Thymus (tissue), 14 donors: ENCODE results near the gene CREB3. TPM values are rescaled to one million over a fixed set of nuclear protein-coding genes. Genes with fewer than 3 reads are reported as not detected.

ENCODE experiments used
- DNase-seq, 9 donors: peaks; one replicate each; pipeline ENCODE4 v3.0.0-alpha.2; 2013; ENCODE audit warnings: low spot score in 9 of 9, low read depth in 6 of 9, missing footprints in 1 of 9
- H3K27ac ChIP-seq, 2 donors: one replicate each; pipeline ENCODE4 v1.5.1; 2013; ENCODE audit warnings: control low read depth in 1 of 2, low read depth in 1 of 2, low read length in 1 of 2, mild to moderate bottlenecking in 1 of 2, moderate library complexity in 1 of 2
- H3K27me3 ChIP-seq, 2 donors: one replicate each; pipeline ENCODE4 v1.5.1; 2013; ENCODE audit warnings: low read length in 1 of 2; ENCODE audit not compliant: control insufficient read depth in 2 of 2, insufficient read depth in 1 of 2
- H3K36me3 ChIP-seq, 2 donors: one replicate each; pipeline ENCODE4 v1.5.1; 2013; ENCODE audit warnings: low read length in 1 of 2, mild to moderate bottlenecking in 1 of 2, moderate library complexity in 1 of 2; ENCODE audit not compliant: control insufficient read depth in 2 of 2, insufficient read depth in 2 of 2
- H3K4me1 ChIP-seq, 2 donors: one replicate each; pipeline ENCODE4 v1.5.1; 2013; ENCODE audit warnings: low read length in 2 of 2; ENCODE audit not compliant: control insufficient read depth in 2 of 2, insufficient read depth in 2 of 2
- H3K4me3 ChIP-seq, 2 donors: one replicate each; pipeline ENCODE4 v1.5.1; 2013; ENCODE audit warnings: low read length in 2 of 2, control low read depth in 1 of 2, mild to moderate bottlenecking in 1 of 2
- H3K9me3 ChIP-seq, 2 donors: one replicate each; pipeline ENCODE4 v1.5.1; 2013; ENCODE audit warnings: low read length in 1 of 2, mild to moderate bottlenecking in 1 of 2; ENCODE audit not compliant: control insufficient read depth in 2 of 2, insufficient read depth in 1 of 2
- WGBS: extraction: QIAGEN DNeasy Blood & Tissue Kit; methylation state at CpG from one replicate; pipeline ENCODE4 v1.1.7; 2013; 5-methylcytosine and 5-hydroxymethylcytosine counted together
- long read RNA-seq, 10 donors: transcript quantifications; one replicate each; lab custom pipeline, GENCODE V29; 2026
- polyA plus RNA-seq: library from polyadenylated mRNA; stranded (reverse); fragments of 200-250 nt; gene quantifications from one replicate; pipeline ENCODE4 v1.2.3, GENCODE V29; 2013
- total RNA-seq: library from RNA; stranded (reverse); fragments of 120-200 nt; gene quantifications from one replicate; pipeline ENCODE4 v1.2.4, GENCODE V29; 2013
- donor health status: healthy.

Gene CREB3
- 23.2 TPM for total RNA-seq
- polyA plus RNA-seq: 25.6 TPM
- long read RNA-seq, donor 1: 0 reads
- long read RNA-seq, donor 2: 0 reads
- long read RNA-seq, donor 3, transcript CREB3-201 (9 exons, 1,832 nt): major isoform, 16 of 34 reads
- long read RNA-seq, donor 3, partial matches to known transcripts: 18 of 34 reads
- long read RNA-seq, donor 3, other reads (novel, unspliced or antisense): 0 of 34 reads
- long read RNA-seq, donor 4, transcript CREB3-201 (9 exons, 1,832 nt): major isoform, 8 of 8 reads
- long read RNA-seq, donor 4, partial matches to known transcripts: 0 of 8 reads
- long read RNA-seq, donor 4, other reads (novel, unspliced or antisense): 0 of 8 reads
- long read RNA-seq, donor 5, transcript CREB3-201 (9 exons, 1,832 nt): major isoform, 25 of 47 reads
- long read RNA-seq, donor 5, partial matches to known transcripts: 22 of 47 reads
- long read RNA-seq, donor 5, other reads (novel, unspliced or antisense): 0 of 47 reads
- long read RNA-seq, donor 6, transcript CREB3-201 (9 exons, 1,832 nt): major isoform, 9 of 9 reads
- long read RNA-seq, donor 6, partial matches to known transcripts: 0 of 9 reads
- long read RNA-seq, donor 6, other reads (novel, unspliced or antisense): 0 of 9 reads
- long read RNA-seq, donor 7, transcript CREB3-201 (9 exons, 1,832 nt): major isoform, 10 of 15 reads
- long read RNA-seq, donor 7, partial matches to known transcripts: 0 of 15 reads
- long read RNA-seq, donor 7, other reads (novel, unspliced or antisense): 5 of 15 reads
- long read RNA-seq, donor 8, transcript CREB3-201 (9 exons, 1,832 nt): major isoform, 11 of 11 reads
- long read RNA-seq, donor 8, partial matches to known transcripts: 0 of 11 reads
- long read RNA-seq, donor 8, other reads (novel, unspliced or antisense): 0 of 11 reads
- long read RNA-seq, donor 9, transcript CREB3-201 (9 exons, 1,832 nt): major isoform, 5 of 5 reads
- long read RNA-seq, donor 9, partial matches to known transcripts: 0 of 5 reads
- long read RNA-seq, donor 9, other reads (novel, unspliced or antisense): 0 of 5 reads
- long read RNA-seq, donor 10, transcript CREB3-201 (9 exons, 1,832 nt): major isoform, 9 of 14 reads
- long read RNA-seq, donor 10, partial matches to known transcripts: 0 of 14 reads
- long read RNA-seq, donor 10, other reads (novel, unspliced or antisense): 5 of 14 reads

GRCh38 chr9:35732185-35732799, at the start of gene CREB3, which contains the start of gene TLN1:
TSS of gene CREB3 (plus strand) at chr9:35732666. CDS start at chr9:35732773, 107 bp downstream.
TSS of gene TLN1 (minus strand) at chr9:35732195. CDS start at chr9:35725694, 6,501 bp downstream.
- H3K27me3 ChIP-seq: no peaks in the 10 kb centered on the region
- peaks cover 47 to 54% of the 10 kb centered on the region in 2 donors for H3K4me1 ChIP-seq
- H3K36me3 ChIP-seq: peaks cover 22 to 32% of the 10 kb centered on the region in 2 donors
- peak within 1 kb of the TSS; percentile 83 to 93 for H3K27ac ChIP-seq
- WGBS: under 1% methylated on average over 49 of the region's 49 CpGs
- H3K4me3 ChIP-seq: peak within 1 kb of the TSS; percentile 74 to 79
- DNase-seq: peak; percentile 83 to 98 (median 95)
- H3K9me3 ChIP-seq: no peaks in the 10 kb centered on the region

GRCh38 chr9:35683323-35683722, 49.1 kb upstream of the CREB3 start:
- Histone ChIP-seq H3K9me3 (no peaks in the 10 kb centered on the region), H3K27ac (no peak overlapping the region), H3K4me3 (no peak overlapping the region), H3K36me3 (peaks cover 0 to 2% of the 10 kb centered on the region in 2 donors), H3K27me3 (peaks cover 0 to 1% of the 10 kb centered on the region in 2 donors), H3K4me1 (peaks cover 0 to 23% of the 10 kb centered on the region in 2 donors)
- WGBS: 92% methylated on average over 2 of the region's 2 CpGs
- no peak for DNase-seq

GRCh38 chr9:35684921-35685320, 47.5 kb upstream of the CREB3 start:
- DNase-seq: no peak
- peaks cover 0 to 2% of the 10 kb centered on the region in 2 donors for H3K36me3 ChIP-seq
- H3K4me3 ChIP-seq: no peak overlapping the region
- H3K27ac ChIP-seq: no peak overlapping the region
- peaks cover 0 to 38% of the 10 kb centered on the region in 2 donors for H3K4me1 ChIP-seq
- peaks cover 0 to 15% of the 10 kb centered on the region in 2 donors for H3K27me3 ChIP-seq
- H3K9me3 ChIP-seq: no peaks in the 10 kb centered on the region
- WGBS: 98% methylated on average over 10 of the region's 10 CpGs

- Histone ChIP-seq H3K27me3 (peaks cover 0 to 21% of the 10 kb centered on the region in 2 donors), H3K27ac (no peak overlapping the region), H3K9me3 (no peaks in the 10 kb centered on the region), H3K36me3 (peaks cover 0 to 2% of the 10 kb centered on the region in 2 donors), H3K4me3 (no peak overlapping the region), H3K4me1 (peaks cover 0 to 43% of the 10 kb centered on the region in 2 donors)
- WGBS: 97% methylated on average over 13 of the region's 13 CpGs
- no peak for DNase-seq
Measured at GRCh38 chr9:35685506-35685905, 47.0 kb upstream of the CREB3 start.

- Histone ChIP-seq H3K9me3 (no peaks in the 10 kb centered on the region), H3K4me3 (no peak overlapping the region), H3K27ac (peak overlapping the region in 1 of 2 donors; percentile 87), H3K4me1 (peaks cover 2 to 51% of the 10 kb centered on the region in 2 donors), H3K36me3 (peaks cover 0 to 2% of the 10 kb centered on the region in 2 donors), H3K27me3 (peaks cover 0 to 29% of the 10 kb centered on the region in 2 donors)
- no peak for DNase-seq
- WGBS: 94% methylated on average over 11 of the region's 11 CpGs
Measured at GRCh38 chr9:35686222-35687203, 46.0 kb upstream of the CREB3 start.

- Histone ChIP-seq H3K4me1 (peaks cover 2 to 52% of the 10 kb centered on the region in 2 donors), H3K4me3 (no peak overlapping the region), H3K36me3 (peaks cover 0 to 2% of the 10 kb centered on the region in 2 donors), H3K9me3 (no peaks in the 10 kb centered on the region), H3K27ac (peak overlapping the region in 1 of 2 donors; percentile 87), H3K27me3 (peaks cover 0 to 29% of the 10 kb centered on the region in 2 donors)
- WGBS: 93% methylated on average over 2 of the region's 2 CpGs
- DNase-seq: no peak
Measured at GRCh38 chr9:35687306-35687705, 45.2 kb upstream of the CREB3 start.

GRCh38 chr9:35687972-35688557, 44.4 kb upstream of the CREB3 start:
- 96% methylated on average over 2 of the region's 2 CpGs for WGBS
- H3K27ac ChIP-seq: no peak overlapping the region
- peaks cover 2 to 52% of the 10 kb centered on the region in 2 donors for H3K4me1 ChIP-seq
- H3K9me3 ChIP-seq: no peaks in the 10 kb centered on the region
- no peak overlapping the region for H3K4me3 ChIP-seq
- DNase-seq: no peak
- peaks cover 0 to 2% of the 10 kb centered on the region in 2 donors for H3K36me3 ChIP-seq
- peaks cover 0 to 29% of the 10 kb centered on the region in 2 donors for H3K27me3 ChIP-seq
